Hematopoietic multipotent progenitor cell (in vitro differentiated cells): ENCODE results near the gene IZUMO2. TPM values are rescaled to one million over a fixed set of nuclear protein-coding genes. Genes with fewer than 3 reads are reported as not detected.
"Not testable (repeated sequence)": the region's sequence is repeated elsewhere in the genome, so short reads cannot be mapped to it uniquely, and the experiment has no call there.

Experiments
- DNase-seq, 3 donors: peaks; one replicate each; pipeline ENCODE4 v3.0.0-alpha.2; 2011 to 2015; ENCODE audit warnings: low read depth in 2 of 3, low spot score in 2 of 3
- total RNA-seq: library from RNA; depleted of rRNA; stranded (reverse); fragments of >200 nt; gene quantifications from one replicate; pipeline ENCODE4 v1.2.3, GENCODE V29; 2012

IZUMO2 gene
- total RNA-seq, 1 donor = not detected

GRCh38 chr19:50140118-50140845 is 22.8 kb downstream of the IZUMO2 start:
- DNase-seq = not testable (repeated sequence)

GRCh38 chr19:50136603-50137365 is 26.3 kb downstream of the IZUMO2 start:
- DNase-seq = not testable (repeated sequence)

- not testable (repeated sequence) for DNase-seq
These were observed 27.1 kb downstream of the IZUMO2 start for GRCh38 chr19:50135856-50136602.

GRCh38 chr19:50134777-50135719 is 28.0 kb downstream of the IZUMO2 start:
- DNase-seq = not testable (repeated sequence)

- DNase-seq = not testable (repeated sequence)
These were observed 29.3 kb downstream of the IZUMO2 start for GRCh38 chr19:50133518-50134492.

GRCh38 chr19:50104012-50104411 is 59.1 kb downstream of the IZUMO2 start:
- DNase-seq = not testable (repeated sequence)

- DNase-seq = not testable (repeated sequence)
These were observed 59.7 kb downstream of the IZUMO2 start for GRCh38 chr19:50103405-50103804.

Other genes starting within 250 kb of the IZUMO2 start
- 8.1 TPM for gene ATF5, start 234.1 kb downstream of the IZUMO2 start, total RNA-seq
- 70.3 TPM for gene NUP62, start 233.8 kb downstream of the IZUMO2 start, total RNA-seq
- under 0.01 TPM for gene SIGLEC11, start 202.1 kb downstream of the IZUMO2 start, total RNA-seq
- 50.4 TPM for gene VRK3, start 137.9 kb downstream of the IZUMO2 start, total RNA-seq
- 8.6 TPM for gene ZNF473, start 137.3 kb downstream of the IZUMO2 start, total RNA-seq
- under 0.01 TPM for gene MYH14, start 40.3 kb upstream of the IZUMO2 start, total RNA-seq
- 0.27 TPM for gene KCNC3, start 166.1 kb upstream of the IZUMO2 start, total RNA-seq
- gene NAPSA, start 202.4 kb upstream of the IZUMO2 start, total RNA-seq = 0.27 TPM
- 127 TPM for gene NR1H2, start 213.2 kb upstream of the IZUMO2 start, total RNA-seq
- 85.6 TPM for gene POLD1, start 221.1 kb upstream of the IZUMO2 start, total RNA-seq